ENCODE data around the gene ACSL6. TPM values are rescaled to one million over a fixed set of nuclear protein-coding genes. Genes with fewer than 3 reads are reported as not detected.

ACSL6 gene
- total RNA-seq, 1 experiment from 2014 or later: 0.28 TPM

DNA sequence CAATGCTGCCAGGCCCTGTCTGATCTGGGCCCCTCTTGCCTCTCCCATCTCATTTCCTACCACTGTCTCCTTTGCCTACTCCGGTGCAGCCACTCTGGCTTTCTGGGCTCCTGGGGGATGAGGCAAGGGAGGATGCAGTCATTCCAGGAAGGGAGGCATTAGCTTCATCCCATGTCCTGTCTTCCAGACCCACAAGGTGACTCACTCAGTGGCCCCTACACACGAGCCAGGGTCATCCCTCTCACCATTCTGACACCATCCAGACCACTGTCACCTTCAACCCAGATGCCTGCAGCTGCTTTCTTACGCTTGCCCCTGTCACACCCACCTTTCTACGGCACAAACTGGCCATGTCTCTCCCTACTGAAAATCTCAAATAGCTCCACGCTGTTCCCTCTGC lies 19.1 kb downstream of the ACSL6 start:
- Histone ChIP-seq H3K36me3 (replicated peaks; ENCODE audit: control insufficient read depth, insufficient read depth, low read length) (no peaks in the 10 kb centered on the region), H3K4me3 (ENCODE audit: insufficient read depth, low read depth, low read length) (no peak overlapping the region), H3K27me3 (ENCODE audit: control insufficient read depth, insufficient read depth, low read length) (no peaks in the 10 kb centered on the region)
- DNase-seq: no peak

- Histone ChIP-seq H3K27me3 (ENCODE audit: control insufficient read depth, insufficient read depth, low read length) (no peaks in the 10 kb centered on the region), H3K4me3 (ENCODE audit: insufficient read depth, low read depth, low read length) (no peak overlapping the region), H3K36me3 (replicated peaks; ENCODE audit: control insufficient read depth, insufficient read depth, low read length) (no peaks in the 10 kb centered on the region)
- peak; percentile 65 for DNase-seq
Measured at GRCh38 chr5:131991593-131992324, 19.7 kb downstream of the ACSL6 start.

DNA sequence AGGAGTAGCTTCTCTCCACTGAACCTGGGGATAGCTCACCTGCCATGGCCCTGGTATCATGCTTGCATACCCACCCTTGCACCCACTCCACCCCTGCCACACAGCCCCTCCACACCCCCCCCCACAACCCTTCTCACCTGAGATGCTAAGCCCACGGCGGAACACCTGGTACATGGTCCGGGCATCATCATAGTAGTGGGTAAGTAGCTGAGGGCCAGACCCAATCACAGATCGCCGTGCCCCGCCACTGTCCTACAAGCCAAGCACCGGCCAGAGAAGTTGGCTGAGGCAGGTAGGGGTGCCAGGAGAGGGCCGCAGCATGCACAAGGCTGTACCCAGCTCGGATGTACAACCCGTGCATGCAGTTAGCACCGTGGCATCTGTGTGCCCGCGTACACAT lies 20.7 kb downstream of the ACSL6 start:
- no peak overlapping the region for H3K4me3 ChIP-seq (ENCODE audit: insufficient read depth, low read depth, low read length)
- H3K27me3 ChIP-seq (ENCODE audit: control insufficient read depth, insufficient read depth, low read length): no peaks in the 10 kb centered on the region
- no peaks in the 10 kb centered on the region for H3K36me3 ChIP-seq (replicated peaks; ENCODE audit: control insufficient read depth, insufficient read depth, low read length)
- DNase-seq: no peak

GRCh38 chr5:131988601-131989000 lies 22.9 kb downstream of the ACSL6 start:
- no peak for DNase-seq
- H3K27me3 ChIP-seq (ENCODE audit: control insufficient read depth, insufficient read depth, low read length): no peaks in the 10 kb centered on the region
- no peak overlapping the region for H3K4me3 ChIP-seq (ENCODE audit: insufficient read depth, low read depth, low read length)
- H3K36me3 ChIP-seq (replicated peaks; ENCODE audit: control insufficient read depth, insufficient read depth, low read length): no peaks in the 10 kb centered on the region

GRCh38 chr5:131987251-131987650 lies 24.2 kb downstream of the ACSL6 start:
- Histone ChIP-seq H3K27me3 (ENCODE audit: control insufficient read depth, insufficient read depth, low read length) (no peaks in the 10 kb centered on the region), H3K4me3 (ENCODE audit: insufficient read depth, low read depth, low read length) (no peak overlapping the region), H3K36me3 (replicated peaks; ENCODE audit: control insufficient read depth, insufficient read depth, low read length) (no peaks in the 10 kb centered on the region)
- DNase-seq: no peak

- Histone ChIP-seq H3K27me3 (ENCODE audit: control insufficient read depth, insufficient read depth, low read length) (no peaks in the 10 kb centered on the region), H3K36me3 (replicated peaks; ENCODE audit: control insufficient read depth, insufficient read depth, low read length) (no peaks in the 10 kb centered on the region)
- no peak for DNase-seq
Measured at GRCh38 chr5:131986161-131986912, 25.1 kb downstream of the ACSL6 start.

DNA sequence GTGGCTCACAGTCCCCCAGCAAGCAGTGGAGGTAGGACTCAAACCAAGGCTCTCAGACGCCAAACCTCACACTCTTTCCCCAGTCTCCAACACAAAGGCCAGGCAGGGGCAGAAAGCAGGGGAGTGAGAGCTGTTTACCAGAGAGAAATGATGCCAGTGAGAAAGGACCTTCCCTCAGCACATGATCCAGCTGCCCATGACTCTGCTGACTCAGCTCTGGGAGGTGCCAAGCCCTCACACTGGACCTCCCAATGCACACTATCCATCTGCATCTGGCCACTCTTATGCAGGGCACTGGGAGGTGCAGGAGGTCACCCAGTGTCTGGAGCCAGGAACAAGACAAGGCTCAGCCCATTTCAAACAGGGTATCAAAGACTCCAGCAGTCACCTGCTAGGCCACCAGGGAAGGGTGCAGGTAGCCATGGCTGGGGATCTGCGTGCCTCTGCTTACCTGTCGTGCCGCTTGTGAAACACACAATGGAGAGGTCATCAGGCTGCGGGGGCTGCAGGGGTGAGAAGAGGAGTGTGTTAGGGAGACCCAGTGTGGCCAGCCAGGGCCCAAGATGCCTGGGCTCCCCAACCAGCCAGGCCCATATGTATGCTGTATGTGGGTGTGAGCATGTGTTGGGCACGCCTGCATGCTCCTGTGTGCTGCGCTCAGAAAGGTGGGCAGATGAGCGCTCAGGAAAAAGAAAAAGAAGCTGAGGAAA lies 26.3 kb downstream of the ACSL6 start:
- no peak for DNase-seq
- H3K36me3 ChIP-seq (replicated peaks; ENCODE audit: control insufficient read depth, insufficient read depth, low read length): no peaks in the 10 kb centered on the region
- no peak overlapping the region for H3K4me3 ChIP-seq (ENCODE audit: insufficient read depth, low read depth, low read length)
- H3K27me3 ChIP-seq (ENCODE audit: control insufficient read depth, insufficient read depth, low read length): no peaks in the 10 kb centered on the region

More at GRCh38 chr5:131986161-131986912, 25.1 kb downstream of the ACSL6 start:
- no peak overlapping the region for H3K4me3 ChIP-seq (ENCODE audit: insufficient read depth, low read depth, low read length)

DNA sequence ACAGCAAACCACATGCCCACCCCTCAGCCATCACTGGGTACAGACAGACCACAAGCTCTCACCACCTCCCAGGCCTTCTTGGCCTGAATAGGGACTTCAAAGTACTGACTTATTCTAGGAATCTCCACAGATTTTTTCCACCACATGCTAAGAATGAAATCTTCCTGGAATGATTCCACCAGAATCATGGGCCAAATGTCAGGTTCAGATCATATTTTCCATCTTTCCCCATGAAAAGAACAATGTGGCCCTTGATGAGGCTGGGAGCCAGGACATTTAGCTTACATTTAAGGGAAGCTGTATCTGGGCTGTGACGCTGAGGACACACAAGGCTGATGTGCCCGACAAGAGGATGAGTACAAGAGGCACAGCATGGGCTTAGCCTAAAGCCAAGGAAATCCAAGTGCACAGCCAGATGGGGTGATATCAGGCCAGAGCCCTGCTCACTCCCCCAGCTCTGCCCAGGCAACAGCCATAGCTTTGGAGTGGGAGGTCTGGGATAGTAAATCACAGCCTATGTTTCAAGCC lies 28.1 kb downstream of the ACSL6 start:
- H3K36me3 ChIP-seq (replicated peaks; ENCODE audit: control insufficient read depth, insufficient read depth, low read length): no peaks in the 10 kb centered on the region
- no peaks in the 10 kb centered on the region for H3K27me3 ChIP-seq (ENCODE audit: control insufficient read depth, insufficient read depth, low read length)
- DNase-seq: no peak
- H3K4me3 ChIP-seq (ENCODE audit: insufficient read depth, low read depth, low read length): no peak overlapping the region

GRCh38 chr5:131981516-131981915 lies 29.9 kb downstream of the ACSL6 start:
- DNase-seq: no peak
- H3K27me3 ChIP-seq (ENCODE audit: control insufficient read depth, insufficient read depth, low read length): no peaks in the 10 kb centered on the region
- no peak overlapping the region for H3K4me3 ChIP-seq (ENCODE audit: insufficient read depth, low read depth, low read length)
- H3K36me3 ChIP-seq (replicated peaks; ENCODE audit: control insufficient read depth, insufficient read depth, low read length): no peaks in the 10 kb centered on the region

GRCh38 chr5:131980696-131981095 lies 30.8 kb downstream of the ACSL6 start:
- no peaks in the 10 kb centered on the region for H3K36me3 ChIP-seq (replicated peaks; ENCODE audit: control insufficient read depth, insufficient read depth, low read length)
- DNase-seq: no peak
- H3K4me3 ChIP-seq (ENCODE audit: insufficient read depth, low read depth, low read length): no peak overlapping the region
- H3K27me3 ChIP-seq (ENCODE audit: control insufficient read depth, insufficient read depth, low read length): no peaks in the 10 kb centered on the region

GRCh38 chr5:131979816-131980215 lies 31.6 kb downstream of the ACSL6 start:
- Histone ChIP-seq H3K36me3 (replicated peaks; ENCODE audit: control insufficient read depth, insufficient read depth, low read length) (no peaks in the 10 kb centered on the region), H3K4me3 (ENCODE audit: insufficient read depth, low read depth, low read length) (no peak overlapping the region), H3K27me3 (ENCODE audit: control insufficient read depth, insufficient read depth, low read length) (no peaks in the 10 kb centered on the region)
- no peak for DNase-seq

DNA sequence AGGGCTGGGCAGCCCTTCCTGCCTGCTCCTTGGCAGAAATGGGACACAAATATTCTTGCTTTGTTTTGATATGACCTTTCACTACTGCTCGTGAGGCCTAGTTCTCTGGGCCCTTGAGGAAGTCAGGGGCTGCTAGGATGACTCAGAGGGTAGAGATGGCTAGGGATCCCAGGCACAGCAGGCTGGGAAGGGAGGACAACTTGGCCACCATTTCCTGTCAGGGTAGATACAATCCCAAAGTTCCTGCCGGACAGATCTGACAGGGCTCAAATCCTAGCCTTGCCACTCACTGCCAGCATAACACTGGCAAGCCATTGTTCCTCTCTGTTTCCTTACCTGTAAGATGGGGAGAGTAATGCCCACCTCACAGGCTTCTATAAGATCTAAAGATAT lies 34.2 kb downstream of the ACSL6 start:
- Histone ChIP-seq H3K36me3 (replicated peaks; ENCODE audit: control insufficient read depth, insufficient read depth, low read length) (no peaks in the 10 kb centered on the region), H3K4me3 (ENCODE audit: insufficient read depth, low read depth, low read length) (no peak overlapping the region), H3K27me3 (ENCODE audit: control insufficient read depth, insufficient read depth, low read length) (no peaks in the 10 kb centered on the region)
- no peak for DNase-seq

DNA sequence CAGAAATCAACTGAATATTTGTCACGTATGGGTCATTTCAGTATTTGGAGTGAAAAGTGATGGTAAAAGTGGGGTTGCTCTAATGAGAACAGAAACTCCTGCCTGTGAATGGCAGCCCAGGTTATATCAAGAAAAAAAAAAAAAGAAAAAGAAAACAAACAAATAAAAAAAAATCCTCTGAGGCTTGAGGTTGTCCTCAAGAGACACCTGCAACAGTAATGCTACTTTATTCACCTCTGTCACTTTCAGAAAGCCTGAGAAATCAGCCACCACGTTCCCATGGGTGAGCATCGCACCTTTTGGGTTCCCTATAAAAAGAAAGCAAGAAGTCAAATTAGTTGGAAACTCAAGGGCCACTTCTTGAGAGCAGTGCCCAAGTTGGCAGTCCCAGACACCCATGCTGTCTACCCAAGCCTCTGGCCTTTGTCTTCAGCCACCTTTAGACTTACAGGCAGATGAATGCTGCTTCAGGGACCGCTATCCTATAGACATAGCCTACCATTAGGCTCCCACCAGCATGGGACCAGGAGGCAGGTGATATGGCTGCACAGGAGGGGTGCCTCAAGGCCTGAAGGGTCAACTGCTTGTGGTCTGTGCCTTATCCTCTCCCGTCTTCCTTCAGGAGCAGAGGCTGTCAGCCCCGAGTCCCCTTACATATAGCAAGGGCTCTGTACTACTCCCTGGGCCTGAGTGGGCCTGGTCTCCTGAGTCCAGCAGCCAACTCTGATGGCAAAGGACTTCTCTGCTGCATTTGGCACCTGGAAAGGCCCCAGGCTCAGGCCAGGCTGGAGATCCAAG lies 34.8 kb downstream of the ACSL6 start:
- no peak overlapping the region for H3K4me3 ChIP-seq (ENCODE audit: insufficient read depth, low read depth, low read length)
- H3K27me3 ChIP-seq (ENCODE audit: control insufficient read depth, insufficient read depth, low read length): no peaks in the 10 kb centered on the region
- no peak for DNase-seq
- no peaks in the 10 kb centered on the region for H3K36me3 ChIP-seq (replicated peaks; ENCODE audit: control insufficient read depth, insufficient read depth, low read length)
